HepG2 (cell line): ENCODE data around the gene KIF24. TPM values are rescaled to one million over a fixed set of nuclear protein-coding genes. Genes with fewer than 3 reads are reported as not detected.

Experiments
- CEBPB ChIP-seq: IDR thresholded peaks from 2 replicates; pipeline ENCODE4 v1.6.1; 2011; ENCODE audit warnings: low read depth, low read length, improper control_type of control experiment, borderline replicate concordance
- NFE2 ChIP-seq: sonication (generic); formaldehyde crosslinking; IDR thresholded peaks from 2 replicates; pipeline ENCODE4 v1.4.0; 2020; ENCODE audit warnings: missing genetic modification reagents
- ONECUT2 ChIP-seq: sonication (generic); formaldehyde crosslinking; IDR thresholded peaks from 2 replicates; pipeline ENCODE4 v1.4.0; 2020; ENCODE audit warnings: missing genetic modification reagents
- PAWR ChIP-seq: sonication (generic); formaldehyde crosslinking; IDR thresholded peaks from 2 replicates; pipeline ENCODE4 v1.4.0; 2020; ENCODE audit warnings: missing genetic modification reagents, mild to moderate bottlenecking, borderline replicate concordance
- PHB2 ChIP-seq: fragments of 450-650 bp; IDR thresholded peaks from 2 replicates; pipeline ENCODE4 v1.6.1; 2018; ENCODE audit not compliant: partially characterized antibody
- ZEB1 ChIP-seq: IDR thresholded peaks from 2 replicates; pipeline ENCODE4 v1.6.1; 2012; ENCODE audit warnings: mild to moderate bottlenecking, low read depth, inconsistent platforms; ENCODE audit not compliant: insufficient replicate concordance
- ZNF33A ChIP-seq: sonication (generic); formaldehyde crosslinking; IDR thresholded peaks from 2 replicates; pipeline ENCODE4 v1.5.1; 2020; ENCODE audit warnings: missing genetic modification reagents, mild to moderate bottlenecking, moderate library complexity, borderline replicate concordance
- ZNF33B ChIP-seq: sonication (generic); formaldehyde crosslinking; IDR thresholded peaks from 2 replicates; pipeline ENCODE4 v1.5.1; 2020; ENCODE audit warnings: mild to moderate bottlenecking, missing genetic modification reagents
- ZNF382 ChIP-seq: sonication (generic); formaldehyde crosslinking; IDR thresholded peaks from 2 replicates; pipeline ENCODE4 v1.5.0; 2020; ENCODE audit warnings: missing genetic modification reagents, mild to moderate bottlenecking, borderline replicate concordance
- ZNF788 ChIP-seq: sonication (generic); formaldehyde crosslinking; IDR thresholded peaks from 2 replicates; pipeline ENCODE4 v1.5.0; 2020; ENCODE audit warnings: mild to moderate bottlenecking, missing genetic modification reagents, borderline replicate concordance
- polyA plus RNA-seq, 8 experiments: library from polyadenylated mRNA; depleted of rRNA in 3 of 8; stranded (reverse) in 7 of 8; unstranded in 1 of 8; fragments of >200 nt; fragmentation: Illumina TruSeq in 4 of 8; extraction: Trizol in 4 of 8; gene quantifications; 2 replicates each; pipeline versions ENCODE4 v1.2.1 to v1.2.3, GENCODE V29; 2011 to 2016; ENCODE audit warnings: low read depth in 4 of 8, missing spikeins in 1 of 8, mixed read lengths in 1 of 8; ENCODE audit not compliant: insufficient read depth in 1 of 8
- total RNA-seq, 5 experiments: library from RNA; depleted of rRNA; stranded (reverse); fragments of >200 nt; fragmentation: Illumina TruSeq; extraction: Trizol; gene quantifications; 2 replicates each; pipeline ENCODE4 v1.2.3, GENCODE V29; 2016; ENCODE audit warnings: low read depth in 1 of 5
- TF ChIP-seq, protein P1 (sequence below): sonication (generic); formaldehyde crosslinking; IDR thresholded peaks from 2 replicates; pipeline ENCODE4 v1.4.0; 2020; ENCODE audit warnings: mild to moderate bottlenecking, missing genetic modification reagents
- TF ChIP-seq, protein P2 (sequence below): sonication (generic); formaldehyde crosslinking; IDR thresholded peaks from 2 replicates; pipeline ENCODE4 v1.8.1; 2022; ENCODE audit warnings: mild to moderate bottlenecking, missing genetic modification reagents
- TF ChIP-seq, protein P3 (sequence below): sonication (generic); formaldehyde crosslinking; IDR thresholded peaks from 2 replicates; pipeline ENCODE4 v1.4.0; 2020; ENCODE audit warnings: missing genetic modification reagents, borderline replicate concordance
- TF ChIP-seq, protein P4 (sequence below): sonication (generic); formaldehyde crosslinking; IDR thresholded peaks from 2 replicates; pipeline ENCODE4 v1.5.0; 2020; ENCODE audit warnings: missing genetic modification reagents
- TF ChIP-seq, protein P5 (sequence below): sonication (generic); formaldehyde crosslinking; conservative IDR thresholded peaks from 2 replicates; pipeline ENCODE4 v1.4.0; 2020; ENCODE audit warnings: mild to moderate bottlenecking, missing genetic modification reagents, moderate library complexity

The KIF24 gene
- total and polyA plus RNA-seq, 2 of the 13 experiments (the other 11 are each of a cell fraction or from before 2014, with no cell fraction given) = 1.1 to 3.0 TPM

DNA sequence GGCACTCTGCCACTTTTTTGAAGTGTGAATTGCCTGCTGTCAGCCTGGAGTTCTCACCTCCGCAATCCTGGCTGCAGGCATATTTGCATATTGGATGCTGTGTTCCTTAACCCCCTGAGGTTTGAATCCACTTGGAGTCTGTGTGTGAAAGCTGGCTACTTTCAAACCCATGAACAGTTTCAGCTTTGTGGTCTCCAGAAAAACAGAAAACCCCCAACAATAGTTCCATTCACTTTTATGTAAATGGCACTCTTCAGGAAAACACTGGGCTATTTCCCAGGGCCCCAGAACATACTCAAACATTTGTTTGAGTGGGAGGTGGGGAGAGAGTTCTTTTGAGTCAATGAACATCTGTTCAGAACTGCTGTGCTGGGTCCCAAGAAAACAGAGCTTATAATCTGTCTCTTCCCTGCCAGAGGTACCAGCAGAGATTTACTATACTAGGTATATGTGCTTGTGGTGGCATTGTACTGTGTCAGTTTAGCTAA, 5.3 kb upstream of the KIF24 start (continued):
- TF ChIP-seq, protein P1, sequence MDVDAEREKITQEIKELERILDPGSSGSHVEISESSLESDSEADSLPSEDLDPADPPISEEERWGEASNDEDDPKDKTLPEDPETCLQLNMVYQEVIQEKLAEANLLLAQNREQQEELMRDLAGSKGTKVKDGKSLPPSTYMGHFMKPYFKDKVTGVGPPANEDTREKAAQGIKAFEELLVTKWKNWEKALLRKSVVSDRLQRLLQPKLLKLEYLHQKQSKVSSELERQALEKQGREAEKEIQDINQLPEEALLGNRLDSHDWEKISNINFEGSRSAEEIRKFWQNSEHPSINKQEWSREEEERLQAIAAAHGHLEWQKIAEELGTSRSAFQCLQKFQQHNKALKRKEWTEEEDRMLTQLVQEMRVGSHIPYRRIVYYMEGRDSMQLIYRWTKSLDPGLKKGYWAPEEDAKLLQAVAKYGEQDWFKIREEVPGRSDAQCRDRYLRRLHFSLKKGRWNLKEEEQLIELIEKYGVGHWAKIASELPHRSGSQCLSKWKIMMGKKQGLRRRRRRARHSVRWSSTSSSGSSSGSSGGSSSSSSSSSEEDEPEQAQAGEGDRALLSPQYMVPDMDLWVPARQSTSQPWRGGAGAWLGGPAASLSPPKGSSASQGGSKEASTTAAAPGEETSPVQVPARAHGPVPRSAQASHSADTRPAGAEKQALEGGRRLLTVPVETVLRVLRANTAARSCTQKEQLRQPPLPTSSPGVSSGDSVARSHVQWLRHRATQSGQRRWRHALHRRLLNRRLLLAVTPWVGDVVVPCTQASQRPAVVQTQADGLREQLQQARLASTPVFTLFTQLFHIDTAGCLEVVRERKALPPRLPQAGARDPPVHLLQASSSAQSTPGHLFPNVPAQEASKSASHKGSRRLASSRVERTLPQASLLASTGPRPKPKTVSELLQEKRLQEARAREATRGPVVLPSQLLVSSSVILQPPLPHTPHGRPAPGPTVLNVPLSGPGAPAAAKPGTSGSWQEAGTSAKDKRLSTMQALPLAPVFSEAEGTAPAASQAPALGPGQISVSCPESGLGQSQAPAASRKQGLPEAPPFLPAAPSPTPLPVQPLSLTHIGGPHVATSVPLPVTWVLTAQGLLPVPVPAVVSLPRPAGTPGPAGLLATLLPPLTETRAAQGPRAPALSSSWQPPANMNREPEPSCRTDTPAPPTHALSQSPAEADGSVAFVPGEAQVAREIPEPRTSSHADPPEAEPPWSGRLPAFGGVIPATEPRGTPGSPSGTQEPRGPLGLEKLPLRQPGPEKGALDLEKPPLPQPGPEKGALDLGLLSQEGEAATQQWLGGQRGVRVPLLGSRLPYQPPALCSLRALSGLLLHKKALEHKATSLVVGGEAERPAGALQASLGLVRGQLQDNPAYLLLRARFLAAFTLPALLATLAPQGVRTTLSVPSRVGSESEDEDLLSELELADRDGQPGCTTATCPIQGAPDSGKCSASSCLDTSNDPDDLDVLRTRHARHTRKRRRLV (CRISPR knock-in tag) = no peak
- no peak for TF ChIP-seq CEBPB
- TF ChIP-seq, protein P2, sequence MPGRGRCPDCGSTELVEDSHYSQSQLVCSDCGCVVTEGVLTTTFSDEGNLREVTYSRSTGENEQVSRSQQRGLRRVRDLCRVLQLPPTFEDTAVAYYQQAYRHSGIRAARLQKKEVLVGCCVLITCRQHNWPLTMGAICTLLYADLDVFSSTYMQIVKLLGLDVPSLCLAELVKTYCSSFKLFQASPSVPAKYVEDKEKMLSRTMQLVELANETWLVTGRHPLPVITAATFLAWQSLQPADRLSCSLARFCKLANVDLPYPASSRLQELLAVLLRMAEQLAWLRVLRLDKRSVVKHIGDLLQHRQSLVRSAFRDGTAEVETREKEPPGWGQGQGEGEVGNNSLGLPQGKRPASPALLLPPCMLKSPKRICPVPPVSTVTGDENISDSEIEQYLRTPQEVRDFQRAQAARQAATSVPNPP (CRISPR knock-in tag) = no peak
- TF ChIP-seq NFE2 (CRISPR knock-in tag) = no peak
- TF ChIP-seq ZNF788 = no peak
- no peak for TF ChIP-seq ZNF382 (CRISPR knock-in tag)
- TF ChIP-seq, protein P3, sequence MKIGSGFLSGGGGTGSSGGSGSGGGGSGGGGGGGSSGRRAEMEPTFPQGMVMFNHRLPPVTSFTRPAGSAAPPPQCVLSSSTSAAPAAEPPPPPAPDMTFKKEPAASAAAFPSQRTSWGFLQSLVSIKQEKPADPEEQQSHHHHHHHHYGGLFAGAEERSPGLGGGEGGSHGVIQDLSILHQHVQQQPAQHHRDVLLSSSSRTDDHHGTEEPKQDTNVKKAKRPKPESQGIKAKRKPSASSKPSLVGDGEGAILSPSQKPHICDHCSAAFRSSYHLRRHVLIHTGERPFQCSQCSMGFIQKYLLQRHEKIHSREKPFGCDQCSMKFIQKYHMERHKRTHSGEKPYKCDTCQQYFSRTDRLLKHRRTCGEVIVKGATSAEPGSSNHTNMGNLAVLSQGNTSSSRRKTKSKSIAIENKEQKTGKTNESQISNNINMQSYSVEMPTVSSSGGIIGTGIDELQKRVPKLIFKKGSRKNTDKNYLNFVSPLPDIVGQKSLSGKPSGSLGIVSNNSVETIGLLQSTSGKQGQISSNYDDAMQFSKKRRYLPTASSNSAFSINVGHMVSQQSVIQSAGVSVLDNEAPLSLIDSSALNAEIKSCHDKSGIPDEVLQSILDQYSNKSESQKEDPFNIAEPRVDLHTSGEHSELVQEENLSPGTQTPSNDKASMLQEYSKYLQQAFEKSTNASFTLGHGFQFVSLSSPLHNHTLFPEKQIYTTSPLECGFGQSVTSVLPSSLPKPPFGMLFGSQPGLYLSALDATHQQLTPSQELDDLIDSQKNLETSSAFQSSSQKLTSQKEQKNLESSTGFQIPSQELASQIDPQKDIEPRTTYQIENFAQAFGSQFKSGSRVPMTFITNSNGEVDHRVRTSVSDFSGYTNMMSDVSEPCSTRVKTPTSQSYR (CRISPR knock-in tag) = 0 out of 2 replicates have a peak, but pooled peaks have one; percentile 44
- no peak for TF ChIP-seq PAWR (CRISPR knock-in tag)
- TF ChIP-seq, protein P4, sequence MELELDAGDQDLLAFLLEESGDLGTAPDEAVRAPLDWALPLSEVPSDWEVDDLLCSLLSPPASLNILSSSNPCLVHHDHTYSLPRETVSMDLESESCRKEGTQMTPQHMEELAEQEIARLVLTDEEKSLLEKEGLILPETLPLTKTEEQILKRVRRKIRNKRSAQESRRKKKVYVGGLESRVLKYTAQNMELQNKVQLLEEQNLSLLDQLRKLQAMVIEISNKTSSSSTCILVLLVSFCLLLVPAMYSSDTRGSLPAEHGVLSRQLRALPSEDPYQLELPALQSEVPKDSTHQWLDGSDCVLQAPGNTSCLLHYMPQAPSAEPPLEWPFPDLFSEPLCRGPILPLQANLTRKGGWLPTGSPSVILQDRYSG (CRISPR knock-in tag) = no peak
- TF ChIP-seq ZNF33A (CRISPR knock-in tag) = no peak
- TF ChIP-seq ZEB1 = peak; percentile 44
- no peak for TF ChIP-seq ONECUT2
- TF ChIP-seq PHB2 = no peak
- TF ChIP-seq, protein P5, sequence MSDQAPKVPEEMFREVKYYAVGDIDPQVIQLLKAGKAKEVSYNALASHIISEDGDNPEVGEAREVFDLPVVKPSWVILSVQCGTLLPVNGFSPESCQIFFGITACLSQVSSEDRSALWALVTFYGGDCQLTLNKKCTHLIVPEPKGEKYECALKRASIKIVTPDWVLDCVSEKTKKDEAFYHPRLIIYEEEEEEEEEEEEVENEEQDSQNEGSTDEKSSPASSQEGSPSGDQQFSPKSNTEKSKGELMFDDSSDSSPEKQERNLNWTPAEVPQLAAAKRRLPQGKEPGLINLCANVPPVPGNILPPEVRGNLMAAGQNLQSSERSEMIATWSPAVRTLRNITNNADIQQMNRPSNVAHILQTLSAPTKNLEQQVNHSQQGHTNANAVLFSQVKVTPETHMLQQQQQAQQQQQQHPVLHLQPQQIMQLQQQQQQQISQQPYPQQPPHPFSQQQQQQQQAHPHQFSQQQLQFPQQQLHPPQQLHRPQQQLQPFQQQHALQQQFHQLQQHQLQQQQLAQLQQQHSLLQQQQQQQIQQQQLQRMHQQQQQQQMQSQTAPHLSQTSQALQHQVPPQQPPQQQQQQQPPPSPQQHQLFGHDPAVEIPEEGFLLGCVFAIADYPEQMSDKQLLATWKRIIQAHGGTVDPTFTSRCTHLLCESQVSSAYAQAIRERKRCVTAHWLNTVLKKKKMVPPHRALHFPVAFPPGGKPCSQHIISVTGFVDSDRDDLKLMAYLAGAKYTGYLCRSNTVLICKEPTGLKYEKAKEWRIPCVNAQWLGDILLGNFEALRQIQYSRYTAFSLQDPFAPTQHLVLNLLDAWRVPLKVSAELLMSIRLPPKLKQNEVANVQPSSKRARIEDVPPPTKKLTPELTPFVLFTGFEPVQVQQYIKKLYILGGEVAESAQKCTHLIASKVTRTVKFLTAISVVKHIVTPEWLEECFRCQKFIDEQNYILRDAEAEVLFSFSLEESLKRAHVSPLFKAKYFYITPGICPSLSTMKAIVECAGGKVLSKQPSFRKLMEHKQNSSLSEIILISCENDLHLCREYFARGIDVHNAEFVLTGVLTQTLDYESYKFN (CRISPR knock-in tag) = peak; percentile 72
- no peak for TF ChIP-seq ZNF33B (CRISPR knock-in tag)
